ENCODE data around the gene IL1RAPL1. TPM values are rescaled to one million over a fixed set of nuclear protein-coding genes. Genes with fewer than 3 reads are reported as not detected.

The IL1RAPL1 gene
- total RNA-seq, 2 donors from 2014 or later: 0.18 to 0.31 TPM

DNA sequence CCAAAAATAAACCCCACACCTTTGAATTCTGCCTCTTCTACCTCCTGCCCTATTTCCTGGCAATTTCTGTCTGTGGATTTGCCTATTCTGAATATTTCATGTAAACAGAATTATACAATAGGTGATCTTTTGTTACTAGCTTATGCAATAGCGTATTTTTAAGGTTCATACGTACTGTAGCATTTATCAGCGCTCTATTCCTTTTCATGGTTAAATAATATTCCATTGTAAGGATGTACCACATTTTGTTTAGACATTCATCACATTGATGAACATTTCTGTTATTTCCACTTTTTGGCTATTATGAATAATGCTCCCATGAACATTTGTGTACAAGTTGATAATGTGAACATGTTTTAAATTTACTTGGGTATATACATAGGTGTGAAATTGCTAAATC, 847.7 kb downstream of the IL1RAPL1 start:
- intact Hi-C loops (cut with DNase I, micrococcal nuclease): no loop called here
- no peak for ATAC-seq
- DNase-seq: no peak

DNA sequence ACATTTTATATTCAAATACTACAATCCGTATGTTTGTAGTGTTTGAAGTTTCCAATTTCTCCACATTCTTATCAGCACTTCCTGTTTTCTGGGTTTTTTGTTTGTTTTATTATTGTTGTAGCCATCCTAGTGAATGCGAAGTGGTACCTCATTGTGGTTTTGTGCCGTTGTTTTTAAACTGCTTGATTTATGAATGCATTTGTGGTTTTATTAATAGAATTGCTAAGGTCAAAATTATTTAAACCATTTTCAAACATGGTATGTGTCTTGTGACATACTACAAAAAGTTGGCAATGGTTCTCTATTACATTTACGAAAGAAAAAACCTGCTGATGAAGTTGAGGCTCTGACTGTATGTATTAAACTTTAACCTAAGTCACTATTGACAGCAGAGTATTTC, 848.1 kb downstream of the IL1RAPL1 start:
- DNase-seq (no peak), ATAC-seq (no peak)
- intact Hi-C loops (cut with DNase I, micrococcal nuclease): no loop called here

DNA sequence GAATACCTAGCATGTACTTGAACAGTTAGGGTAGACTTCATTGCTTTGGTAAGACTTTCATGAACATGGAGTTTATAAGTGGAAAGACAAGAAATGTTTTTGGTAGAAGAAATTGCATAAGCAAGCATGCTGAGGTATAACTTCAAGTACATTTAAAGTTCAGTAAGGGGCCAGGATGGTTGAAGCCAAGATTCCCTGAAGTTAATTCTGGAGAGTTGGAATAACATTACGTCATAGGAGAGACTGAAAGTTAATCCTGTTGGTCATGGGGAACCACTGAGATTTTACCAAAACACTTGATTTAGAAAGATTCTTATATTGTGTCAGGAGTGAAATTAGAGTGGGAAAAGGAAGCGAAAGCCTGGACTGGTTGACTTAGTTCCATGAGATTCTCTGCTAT, 860.6 kb downstream of the IL1RAPL1 start:
- intact Hi-C loops (cut with DNase I, micrococcal nuclease): no loop called here
- ATAC-seq: no peak
- DNase-seq: no peak

DNA sequence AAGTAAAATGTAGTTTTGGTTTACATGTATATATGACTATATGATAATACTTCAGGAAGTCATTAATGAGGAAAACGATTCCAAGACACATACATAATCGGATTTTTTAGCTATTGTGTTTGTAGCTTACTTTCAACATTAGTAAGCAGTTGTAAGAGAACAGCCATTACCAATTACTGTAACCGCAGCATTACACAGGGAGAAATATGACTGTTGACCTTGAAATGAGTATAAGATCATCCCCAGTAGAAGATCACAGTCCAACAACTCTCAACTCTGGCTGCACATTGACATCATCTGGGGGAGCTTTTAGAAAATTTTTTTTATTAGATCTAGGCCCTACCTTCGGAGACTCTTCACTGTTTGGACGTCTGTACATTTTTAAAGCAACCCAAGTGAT, 866.1 kb downstream of the IL1RAPL1 start:
- no peak for DNase-seq
- no peak for ATAC-seq
- intact Hi-C loops (cut with DNase I, micrococcal nuclease): no loop called here

DNA sequence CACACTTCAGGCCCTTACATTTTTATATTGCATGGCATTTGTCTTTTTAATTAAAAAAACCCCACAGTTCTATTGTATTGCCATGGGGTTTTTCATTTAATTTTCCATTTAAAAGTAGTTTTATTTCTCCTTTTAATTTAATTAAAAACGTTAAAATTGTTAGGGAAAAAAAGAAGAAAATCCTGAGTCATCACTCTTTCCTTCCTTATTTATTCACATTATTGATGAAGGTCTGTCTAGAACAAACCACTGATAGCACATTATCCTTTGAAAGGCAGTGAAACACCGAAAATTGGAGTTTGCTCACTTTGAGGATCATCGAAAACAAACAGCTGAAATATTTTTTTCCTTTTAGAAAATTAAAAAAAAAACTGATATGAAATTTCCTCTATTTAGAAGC, 868.5 kb downstream of the IL1RAPL1 start:
- ATAC-seq (no peak), DNase-seq (no peak)
- intact Hi-C loops (cut with DNase I, micrococcal nuclease): no loop called here

DNA sequence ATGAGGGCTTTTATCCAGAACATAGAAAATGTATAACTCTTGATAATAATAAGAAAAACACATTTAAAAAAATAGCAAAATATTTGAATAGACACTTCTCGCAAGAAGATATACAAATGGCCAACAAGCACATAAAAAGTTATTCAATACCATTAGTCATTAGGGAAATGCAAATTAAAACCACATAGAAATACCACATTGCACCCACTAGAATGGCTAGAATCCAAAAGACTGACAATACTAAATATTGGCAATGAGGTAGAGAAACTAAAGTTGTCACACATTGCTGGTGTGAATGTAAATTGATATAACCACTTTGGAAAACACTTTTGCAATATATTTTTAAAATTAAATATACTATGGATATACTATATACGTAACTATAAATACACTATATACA, 873.8 kb downstream of the IL1RAPL1 start:
- DNase-seq (no peak), ATAC-seq (no peak)
- intact Hi-C loops (cut with DNase I, micrococcal nuclease): no loop called here

DNA sequence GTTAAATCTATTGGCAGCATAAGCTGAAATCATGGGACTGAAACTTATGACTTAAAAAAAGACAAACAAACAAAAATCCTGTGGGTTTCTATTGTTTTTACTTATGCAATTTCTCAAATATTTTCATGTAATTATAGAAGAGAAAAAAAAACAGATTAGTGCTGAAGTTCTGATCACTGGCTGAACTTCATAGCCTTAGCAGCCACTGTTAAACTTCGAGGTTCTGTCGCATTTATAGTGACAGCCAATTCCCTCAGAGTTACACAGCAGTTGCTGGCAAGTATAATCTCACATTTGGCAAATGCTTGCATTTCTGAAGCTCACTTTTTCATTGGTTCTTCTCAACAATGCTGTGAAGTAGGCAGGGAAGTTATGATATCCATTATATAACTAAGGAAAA, 879.2 kb downstream of the IL1RAPL1 start:
- ATAC-seq (no peak), DNase-seq (no peak)
- intact Hi-C loops (cut with DNase I, micrococcal nuclease): no loop called here

DNA sequence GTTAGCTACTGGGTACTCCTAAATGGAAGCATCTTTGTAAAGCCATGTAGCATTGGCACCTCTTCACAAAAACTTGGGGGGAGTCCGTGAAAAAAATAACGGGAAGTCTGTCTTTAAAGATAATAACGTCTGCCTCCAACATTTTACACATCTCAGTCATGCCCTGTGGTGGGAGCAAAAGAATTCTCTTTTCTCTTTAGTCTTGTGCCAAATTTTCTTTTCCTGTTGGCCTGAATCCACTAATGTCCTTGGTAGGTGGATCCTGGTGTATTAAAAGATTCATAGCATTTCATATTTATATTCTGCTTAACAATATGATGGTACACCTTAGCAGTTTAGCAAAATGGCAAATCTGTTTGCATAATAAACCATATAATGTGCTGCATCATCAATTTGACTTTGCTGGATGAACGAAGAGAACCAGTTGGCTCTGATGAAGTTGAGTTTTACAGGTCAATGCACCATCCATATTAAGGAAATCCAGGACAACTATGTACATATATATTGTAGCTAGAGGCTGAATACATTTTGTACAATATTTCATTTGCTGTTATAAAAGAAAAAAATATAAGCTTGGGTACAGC, 881.8 kb downstream of the IL1RAPL1 start:
- no peak for ATAC-seq
- intact Hi-C loops (cut with DNase I, micrococcal nuclease): no loop called here
- DNase-seq: no peak

DNA sequence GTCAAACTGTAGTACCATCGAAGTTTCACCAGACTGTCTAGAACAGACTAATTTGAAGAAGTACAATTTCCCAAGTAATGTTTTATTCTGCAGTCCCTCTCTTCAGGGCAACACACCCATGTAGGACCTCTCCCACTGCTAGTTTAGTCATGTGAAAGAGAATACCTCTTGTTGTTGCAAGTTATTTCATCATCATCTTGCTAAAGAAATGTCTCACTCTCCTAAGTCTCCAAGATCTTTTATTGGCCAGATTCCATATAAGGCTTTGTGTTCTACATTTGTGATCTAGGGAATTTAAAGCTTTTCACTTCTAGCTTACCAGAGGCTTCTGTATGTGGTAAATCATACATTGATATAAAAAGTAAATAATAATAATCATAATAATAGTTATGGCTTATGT, 882.8 kb downstream of the IL1RAPL1 start:
- ATAC-seq: no peak
- intact Hi-C loops (cut with DNase I, micrococcal nuclease): no loop called here

DNA sequence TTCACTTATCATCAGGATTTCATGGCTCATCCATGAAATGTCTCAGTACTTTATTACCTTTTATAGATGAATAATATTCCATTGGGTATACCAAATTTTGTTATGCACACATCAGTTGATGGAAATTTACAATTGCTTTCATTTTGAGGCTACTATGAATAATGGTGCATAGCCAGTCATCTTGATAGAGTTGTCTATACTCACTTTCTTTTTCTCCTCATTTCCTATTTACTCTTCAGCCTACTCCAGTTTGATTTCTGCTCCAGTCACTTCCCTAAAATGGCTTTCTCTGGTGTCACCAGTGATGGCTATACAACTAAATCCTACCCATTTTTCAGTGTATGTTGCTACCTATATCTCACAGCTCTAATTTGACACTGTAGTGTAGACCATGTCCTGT, 884.6 kb downstream of the IL1RAPL1 start:
- ATAC-seq (no peak), DNase-seq (no peak)
- intact Hi-C loops (cut with DNase I, micrococcal nuclease): no loop called here

More for the DNA sequence above, 882.8 kb downstream of the IL1RAPL1 start:
- no peak for DNase-seq

DNA sequence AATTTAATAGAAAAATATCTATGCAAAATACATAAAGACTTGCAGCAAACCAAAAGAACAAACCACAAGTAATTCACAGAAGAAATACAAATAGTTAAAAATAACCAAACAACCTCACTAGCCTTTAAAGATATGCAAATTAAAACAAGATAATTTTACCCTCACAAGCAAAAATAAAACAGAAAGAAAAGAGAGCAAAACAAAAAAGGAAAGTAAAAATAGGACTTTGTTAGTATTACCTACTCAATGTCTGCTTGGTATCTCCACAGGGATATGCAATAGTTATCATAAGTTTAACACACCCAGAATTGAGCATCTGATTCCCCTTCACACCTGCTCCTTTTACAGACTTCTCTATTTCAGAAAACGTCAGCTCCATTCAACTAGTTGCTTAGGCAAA, 890.6 kb downstream of the IL1RAPL1 start:
- intact Hi-C loops (cut with DNase I, micrococcal nuclease): no loop called here
- ATAC-seq (no peak), DNase-seq (no peak)

DNA sequence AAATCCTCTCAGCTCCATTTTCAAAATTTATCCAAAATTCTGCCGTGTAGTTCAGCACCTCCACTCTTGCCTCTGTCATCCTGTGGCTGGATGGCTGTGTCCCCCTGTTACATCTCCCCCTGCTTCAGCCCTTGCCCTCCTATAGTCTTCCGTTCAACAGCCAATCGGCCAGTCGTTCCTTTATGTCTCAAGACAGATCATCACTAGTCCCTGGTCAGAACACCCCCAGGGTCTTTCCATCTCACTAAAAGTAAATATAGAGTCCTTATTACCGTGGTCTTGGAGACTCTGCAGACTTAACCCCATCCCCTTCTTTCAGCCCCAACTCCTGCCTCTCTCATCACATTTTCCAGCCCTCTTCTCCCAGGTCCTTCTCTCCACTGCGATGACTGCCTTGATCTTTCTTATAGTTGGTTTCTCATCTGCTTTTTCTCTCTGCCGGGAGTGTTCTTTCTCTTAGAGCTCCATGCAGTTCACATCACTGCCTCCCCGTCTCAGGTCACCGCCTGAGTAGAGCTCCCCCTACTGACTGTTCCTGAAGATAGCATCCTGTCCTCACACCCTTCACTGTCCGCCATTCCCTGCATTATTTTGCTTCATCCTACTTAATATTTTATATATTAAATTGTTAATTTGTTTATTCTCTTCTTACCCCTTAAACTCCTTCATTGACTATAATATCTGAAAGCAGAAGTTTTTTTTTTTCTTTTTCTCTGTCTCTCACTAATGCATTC, 891.3 kb downstream of the IL1RAPL1 start:
- DNase-seq (peak in 1 of 2 donors; percentile 8), ATAC-seq (peak; percentile 70)
- intact Hi-C loops (cut with DNase I, micrococcal nuclease): no loop called here

DNA sequence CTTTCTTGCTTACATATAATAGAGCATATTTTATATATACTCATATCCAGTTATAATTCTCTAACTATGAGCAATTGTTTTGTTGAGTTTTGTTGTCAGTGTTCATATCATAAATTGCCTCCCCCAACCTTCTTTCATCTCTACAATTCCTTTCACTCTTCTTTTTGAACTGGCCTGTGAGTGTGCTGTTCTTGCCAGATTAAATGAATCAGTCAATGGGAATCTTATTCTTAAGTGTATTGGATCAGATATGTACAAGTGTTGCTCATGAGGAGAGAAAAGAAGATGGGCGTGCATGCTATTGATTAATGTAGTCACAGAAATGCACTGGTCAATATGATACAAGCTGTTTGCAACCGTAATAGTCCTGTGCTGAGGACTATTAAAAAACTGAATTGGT, 900.0 kb downstream of the IL1RAPL1 start:
- DNase-seq (no peak), ATAC-seq (no peak)
- intact Hi-C loops (cut with DNase I, micrococcal nuclease): no loop called here

DNA sequence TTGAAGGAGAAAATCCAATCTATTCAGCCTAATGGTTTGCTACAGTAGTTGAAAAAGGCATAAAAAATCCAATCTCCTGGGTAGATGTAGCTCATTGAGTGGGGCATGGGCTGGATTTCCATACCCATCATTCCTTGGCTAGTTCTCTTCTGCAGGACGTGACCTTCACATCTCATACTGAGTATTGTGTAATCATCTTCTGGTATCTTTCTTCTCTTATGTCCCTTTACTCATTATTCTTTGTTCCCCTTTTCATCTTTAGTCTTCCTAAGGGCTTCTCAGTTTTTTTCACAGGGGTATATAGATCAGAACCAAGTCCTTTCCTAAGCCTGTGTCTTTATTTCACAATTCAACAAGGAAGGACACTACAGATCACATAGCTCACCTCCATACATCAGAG, 900.5 kb downstream of the IL1RAPL1 start:
- DNase-seq: no peak

DNA sequence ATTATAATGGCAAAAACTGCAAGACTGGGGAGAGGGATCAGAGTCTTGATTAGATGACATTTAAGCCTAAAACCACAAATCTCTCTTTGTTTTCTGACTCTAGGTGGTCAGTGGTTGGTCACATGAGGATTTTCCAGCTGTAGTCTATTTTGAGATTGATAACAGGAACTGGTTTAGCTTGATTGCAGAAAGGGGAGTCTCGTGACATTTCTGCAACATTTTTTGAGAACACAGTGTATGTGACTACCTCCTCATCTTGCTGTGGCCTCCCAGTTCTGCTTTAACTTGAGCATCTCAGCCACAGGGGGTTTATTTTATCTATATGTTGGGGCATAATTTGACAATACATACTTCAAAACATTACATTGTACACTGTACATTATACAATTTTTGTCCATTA, 901.7 kb downstream of the IL1RAPL1 start:
- intact Hi-C loops (cut with DNase I, micrococcal nuclease): no loop called here
- no peak for ATAC-seq
- DNase-seq: no peak

More for the DNA sequence above, 900.5 kb downstream of the IL1RAPL1 start:
- intact Hi-C loops (cut with DNase I, micrococcal nuclease): no loop called here
- no peak for ATAC-seq

DNA sequence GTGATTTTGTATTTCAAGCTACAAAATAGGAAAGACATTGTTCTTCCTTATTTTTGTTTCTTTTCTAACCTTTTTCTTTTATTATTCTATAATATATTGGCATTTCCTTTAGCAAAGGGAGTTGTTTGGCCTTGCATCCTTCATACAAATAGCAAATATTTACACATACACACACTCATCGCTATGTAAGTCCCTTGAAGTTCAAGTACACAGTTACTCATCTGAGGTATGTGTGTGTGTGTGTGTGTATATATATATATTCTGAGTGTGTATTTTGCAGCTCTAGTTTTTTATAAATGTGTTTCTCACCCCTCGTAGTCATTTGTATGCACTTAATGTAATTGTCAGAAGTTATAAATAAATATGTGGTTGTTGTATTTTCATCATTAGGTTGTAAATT, 903.4 kb downstream of the IL1RAPL1 start:
- DNase-seq (no peak), ATAC-seq (no peak)
- intact Hi-C loops (cut with DNase I, micrococcal nuclease): no loop called here

DNA sequence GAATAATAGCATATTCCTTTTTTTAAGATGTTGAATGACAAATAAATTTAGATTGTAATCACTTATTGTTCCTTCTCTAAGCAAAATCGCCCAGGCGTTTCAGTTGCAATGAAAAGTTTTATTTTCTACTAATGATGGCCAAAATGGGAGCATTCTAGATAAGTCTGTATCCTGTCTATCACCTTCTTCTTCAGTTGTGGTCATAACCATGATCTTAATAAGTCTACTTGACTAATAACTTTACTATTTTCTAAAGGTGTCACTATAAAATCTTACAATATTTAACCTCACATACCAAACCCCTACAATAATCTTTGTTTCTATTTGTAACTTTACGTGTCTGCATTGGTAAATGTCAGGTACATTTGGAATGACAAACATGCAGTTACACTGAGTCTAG, 904.4 kb downstream of the IL1RAPL1 start:
- intact Hi-C loops (cut with DNase I, micrococcal nuclease): no loop called here
- ATAC-seq (no peak), DNase-seq (no peak)

DNA sequence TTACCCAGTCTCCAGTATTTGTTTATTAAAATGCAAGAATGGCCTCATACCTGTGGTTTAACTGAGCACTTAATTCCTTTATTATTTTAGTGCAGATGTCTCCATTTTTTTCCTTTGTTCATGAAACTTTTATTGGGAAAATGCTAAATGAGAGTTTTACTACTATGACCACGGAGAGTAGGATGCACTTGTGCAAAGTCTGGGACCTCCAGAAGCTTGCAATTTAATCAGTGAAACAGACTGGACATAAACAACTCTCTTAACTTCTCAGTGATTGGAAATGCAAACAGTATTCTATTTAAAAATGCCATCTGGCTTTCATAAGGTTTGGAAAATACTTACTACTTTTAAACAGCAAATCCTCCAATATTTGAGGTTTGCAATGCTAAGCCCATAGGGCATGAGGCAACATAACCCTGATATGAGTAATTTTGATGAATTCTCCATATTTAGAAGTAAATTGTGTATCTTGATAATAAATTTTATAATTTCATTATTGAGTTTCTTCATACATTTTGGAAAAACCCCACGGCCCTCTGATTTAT, 909.5 kb downstream of the IL1RAPL1 start:
- intact Hi-C loops (cut with DNase I, micrococcal nuclease): no loop called here
- DNase-seq: no peak
- no peak for ATAC-seq

DNA sequence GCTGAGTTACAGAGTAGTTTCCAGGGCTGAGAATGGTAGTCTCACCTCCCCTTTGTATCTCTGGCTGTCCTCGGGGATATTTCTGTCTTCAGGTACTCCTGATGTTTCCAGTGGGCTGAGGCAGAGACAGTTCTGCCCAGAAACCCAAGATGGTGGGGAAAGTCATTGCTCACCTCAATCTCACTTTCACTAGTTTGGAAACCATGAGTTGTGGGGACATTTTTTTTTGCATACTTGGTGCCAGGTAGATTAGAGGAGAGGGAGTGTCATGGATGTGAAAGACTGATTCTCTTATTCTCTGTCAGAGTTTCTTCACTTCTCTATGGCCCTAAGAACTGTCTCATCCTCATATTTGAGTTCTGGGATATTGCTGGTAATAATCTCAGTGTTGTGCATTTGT, 919.5 kb downstream of the IL1RAPL1 start:
- intact Hi-C loops (cut with DNase I, micrococcal nuclease): no loop called here
- no peak for ATAC-seq

DNA sequence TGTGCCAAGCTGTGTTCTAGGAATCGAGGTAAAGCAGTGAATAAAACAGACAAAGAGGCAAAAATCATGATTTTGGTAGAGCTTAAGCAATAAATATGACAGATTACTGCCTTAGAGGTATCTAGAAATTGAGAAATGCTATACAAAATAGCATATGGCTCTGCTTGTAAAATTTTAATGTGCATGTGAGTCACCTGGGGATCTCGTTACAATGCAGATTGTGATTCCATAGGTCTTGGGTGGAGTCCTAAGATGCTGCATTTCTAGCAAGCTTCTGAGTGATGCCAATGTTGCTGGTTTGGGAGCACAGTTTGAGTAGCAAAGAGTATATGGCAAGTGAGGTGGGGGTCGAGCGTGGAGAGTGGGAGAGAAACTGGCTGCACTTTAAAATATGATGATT, 930.9 kb downstream of the IL1RAPL1 start:
- no peak for DNase-seq
- no peak for ATAC-seq
- intact Hi-C loops (cut with DNase I, micrococcal nuclease): no loop called here

More for the DNA sequence above, 919.5 kb downstream of the IL1RAPL1 start:
- no peak for DNase-seq

DNA sequence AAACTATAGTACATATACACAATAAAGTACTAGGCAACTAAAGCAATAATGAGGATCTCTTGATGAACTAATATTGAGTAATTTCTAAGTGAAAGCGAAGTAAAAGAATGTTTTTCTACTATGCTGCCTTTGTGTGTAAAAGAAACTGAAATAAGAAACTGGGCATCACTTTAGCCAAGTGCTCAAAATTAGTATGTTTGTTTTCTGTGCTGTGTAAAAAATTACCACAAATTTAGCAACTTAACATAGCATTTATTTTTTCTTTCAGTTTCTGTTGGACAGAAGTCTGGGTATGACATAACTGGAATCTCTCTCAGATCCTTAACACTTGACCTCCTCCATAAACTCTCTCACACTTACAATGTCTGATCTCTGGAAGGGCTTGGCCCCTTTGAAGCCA, 941.0 kb downstream of the IL1RAPL1 start:
- DNase-seq: no peak
- intact Hi-C loops (cut with DNase I, micrococcal nuclease): no loop called here
- no peak for ATAC-seq

All from left colon (tissue), 2 donors.